ENCODE results near the gene CD200R1.

The CD200R1 gene

DNA sequence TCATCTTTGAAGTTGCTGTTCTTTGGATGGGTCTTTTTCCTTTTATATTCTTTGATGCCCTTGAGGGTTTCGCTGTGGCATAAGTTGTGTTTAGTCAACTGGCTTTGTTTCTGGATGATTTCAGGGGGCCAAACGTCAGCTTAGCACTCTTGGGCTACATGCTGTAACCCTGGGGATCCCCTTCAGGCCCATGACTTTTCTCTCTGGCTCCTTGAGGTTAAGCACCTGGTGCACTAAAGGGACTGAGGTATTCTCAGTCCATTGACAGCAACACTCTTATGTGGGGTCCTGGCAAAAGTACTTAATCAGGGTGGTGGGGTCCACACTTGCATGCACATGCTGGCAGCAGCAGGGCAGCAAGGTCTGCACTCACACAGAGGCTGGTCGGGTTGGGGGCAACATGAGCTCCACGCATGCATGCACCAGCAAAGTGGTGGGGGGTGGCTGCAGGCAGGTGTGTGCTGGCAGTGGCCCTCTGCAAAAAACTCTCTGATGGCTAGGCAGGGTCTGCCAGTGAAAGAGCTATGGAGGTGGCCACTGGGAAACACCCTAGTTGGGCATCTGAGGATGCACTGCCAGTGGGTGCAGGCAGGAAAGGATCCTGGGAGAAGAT, 90.1 kb downstream of the CD200R1 start:
- no peak for DNase-seq (ENCODE audit: low read depth)

DNA sequence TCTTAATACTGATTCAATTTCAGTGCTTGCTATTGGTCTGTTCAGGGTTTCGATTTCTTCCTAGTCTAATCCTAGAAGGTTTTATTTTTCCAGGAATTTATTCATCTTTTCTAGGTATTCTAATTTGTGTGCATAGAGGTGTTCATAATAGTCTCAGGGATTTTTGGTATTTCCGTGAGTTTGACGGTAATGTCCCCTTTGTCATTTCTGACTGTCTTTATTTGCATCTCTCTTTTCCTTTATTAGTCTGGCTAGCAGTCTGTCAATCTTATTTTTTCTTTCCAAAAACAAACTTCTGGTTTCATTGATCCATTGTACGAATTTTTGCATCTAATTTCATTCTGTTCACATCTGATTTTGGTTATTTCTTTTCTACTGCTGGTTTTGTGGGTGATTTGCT, 93.0 kb downstream of the CD200R1 start:
- no peak for DNase-seq (ENCODE audit: low read depth)

DNA sequence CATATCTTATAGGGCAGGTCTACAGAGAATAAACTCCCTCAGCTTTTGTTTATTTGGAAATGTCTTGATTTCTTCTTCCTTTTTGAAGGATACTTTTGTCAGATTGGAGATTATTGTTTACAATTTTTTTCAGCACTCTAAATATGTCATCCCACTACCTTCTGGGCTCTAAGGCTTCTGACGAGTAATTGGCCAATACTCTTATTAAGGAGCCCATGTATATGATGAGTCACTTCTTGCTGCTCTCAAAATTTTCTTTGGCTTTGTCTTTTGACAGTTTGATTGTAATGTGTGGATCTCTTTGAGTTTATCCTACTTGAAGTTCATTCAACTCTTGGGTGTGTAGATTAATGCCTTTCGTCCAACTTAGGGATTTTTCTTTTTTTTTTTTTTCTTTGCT, 99.3 kb downstream of the CD200R1 start:
- no peak for DNase-seq (ENCODE audit: low read depth)

DNA sequence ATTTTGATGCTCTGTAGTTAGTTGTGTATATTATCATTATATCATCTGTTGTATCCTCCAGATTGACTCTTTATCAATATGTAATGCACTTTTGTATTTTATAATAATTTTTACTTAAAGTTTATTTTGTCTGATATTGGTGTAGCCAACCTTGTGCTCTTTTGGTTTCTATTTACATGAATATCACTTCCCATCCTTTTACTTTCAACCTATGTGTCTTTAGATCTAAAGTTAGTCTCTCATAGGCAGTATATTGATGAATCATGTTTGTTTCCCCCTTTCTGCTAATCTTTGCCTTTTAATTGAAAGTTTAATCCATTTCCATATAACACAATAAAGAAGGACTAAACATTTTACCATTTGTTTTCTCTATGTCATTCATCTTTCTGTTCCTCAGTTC, 100.2 kb downstream of the CD200R1 start:
- DNase-seq (ENCODE audit: low read depth) = no peak

DNA sequence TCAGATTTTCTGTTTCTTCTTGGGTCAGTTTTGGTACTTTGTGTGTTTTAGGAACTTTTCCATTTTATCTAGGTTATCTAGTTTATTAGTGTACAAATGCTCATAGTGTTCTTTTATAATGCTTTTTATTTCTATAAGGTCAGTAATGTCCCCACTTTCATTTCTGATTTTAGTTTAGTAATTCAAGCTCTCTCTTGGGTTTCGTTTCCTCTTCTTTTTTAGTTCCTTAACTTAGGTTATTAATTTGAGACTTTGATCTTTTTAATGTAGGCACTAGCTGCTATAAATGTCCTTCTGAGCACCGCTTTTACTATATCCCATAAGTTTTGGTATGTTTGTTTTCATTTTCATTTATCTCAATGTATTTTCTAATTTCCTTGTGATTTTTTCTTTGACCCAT, 101.3 kb downstream of the CD200R1 start:
- DNase-seq (ENCODE audit: low read depth) = no peak

DNA sequence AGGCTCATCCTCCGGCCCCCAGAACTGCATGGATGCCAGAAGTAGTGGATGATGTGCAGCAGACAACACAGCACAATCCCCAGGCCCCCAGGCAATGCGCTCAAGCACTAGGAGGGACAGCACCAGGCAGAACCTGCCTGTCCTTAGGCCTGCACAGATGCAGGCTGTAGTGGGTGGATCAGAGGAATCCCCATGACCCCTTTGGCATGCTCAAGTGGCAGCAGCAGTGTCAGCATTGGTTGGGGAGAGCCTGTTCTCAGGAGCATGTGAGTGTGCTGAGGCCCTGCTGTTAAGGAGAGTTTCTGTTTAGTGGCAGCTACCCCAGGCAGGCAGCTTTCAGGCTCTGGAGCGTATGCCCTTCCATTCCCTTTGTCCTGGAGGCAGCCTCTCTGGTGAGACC, 103.2 kb downstream of the CD200R1 start:
- no peak for DNase-seq (ENCODE audit: low read depth)
